ENCODE results near the gene IRF2BP1.

DNA sequence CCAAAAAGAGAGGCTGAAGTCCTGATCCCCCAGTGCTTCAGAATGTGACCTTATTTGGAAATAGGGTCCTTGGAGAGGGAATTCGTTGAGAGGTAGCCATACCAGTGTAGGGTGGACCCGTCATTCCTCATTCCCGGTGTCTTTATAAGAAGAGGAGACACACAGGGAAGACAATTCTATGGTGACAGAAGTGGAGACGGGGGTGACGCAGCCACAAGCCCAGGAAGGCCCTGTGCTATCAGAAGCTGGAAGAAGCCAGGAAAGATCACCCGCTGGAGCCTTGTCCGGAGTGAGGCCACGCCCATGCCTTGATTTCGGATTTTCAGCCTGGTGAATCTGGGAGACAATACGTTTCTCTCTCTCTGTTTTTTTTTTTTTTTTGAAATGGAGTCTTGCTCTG is 19.1 kb upstream of the IRF2BP1 start:
- TF ChIP-seq ZNF24 (tag by site-specific recombination; IDR thresholded peaks at IDR 0.05): no peak
- no peak for TF ChIP-seq ZSCAN18 (tag by site-specific recombination; IDR thresholded peaks at IDR 0.05)
- no peak for TF ChIP-seq ZNF558 (tag by site-specific recombination; IDR thresholded peaks at IDR 0.05)
- no peak for TF ChIP-seq ZSCAN4 (tag by site-specific recombination; IDR thresholded peaks at IDR 0.05)
- TF ChIP-seq ZNF488 (tag by site-specific recombination; IDR thresholded peaks at IDR 0.05): no peak
- TF ChIP-seq, protein P1, sequence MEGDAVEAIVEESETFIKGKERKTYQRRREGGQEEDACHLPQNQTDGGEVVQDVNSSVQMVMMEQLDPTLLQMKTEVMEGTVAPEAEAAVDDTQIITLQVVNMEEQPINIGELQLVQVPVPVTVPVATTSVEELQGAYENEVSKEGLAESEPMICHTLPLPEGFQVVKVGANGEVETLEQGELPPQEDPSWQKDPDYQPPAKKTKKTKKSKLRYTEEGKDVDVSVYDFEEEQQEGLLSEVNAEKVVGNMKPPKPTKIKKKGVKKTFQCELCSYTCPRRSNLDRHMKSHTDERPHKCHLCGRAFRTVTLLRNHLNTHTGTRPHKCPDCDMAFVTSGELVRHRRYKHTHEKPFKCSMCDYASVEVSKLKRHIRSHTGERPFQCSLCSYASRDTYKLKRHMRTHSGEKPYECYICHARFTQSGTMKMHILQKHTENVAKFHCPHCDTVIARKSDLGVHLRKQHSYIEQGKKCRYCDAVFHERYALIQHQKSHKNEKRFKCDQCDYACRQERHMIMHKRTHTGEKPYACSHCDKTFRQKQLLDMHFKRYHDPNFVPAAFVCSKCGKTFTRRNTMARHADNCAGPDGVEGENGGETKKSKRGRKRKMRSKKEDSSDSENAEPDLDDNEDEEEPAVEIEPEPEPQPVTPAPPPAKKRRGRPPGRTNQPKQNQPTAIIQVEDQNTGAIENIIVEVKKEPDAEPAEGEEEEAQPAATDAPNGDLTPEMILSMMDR (tag by site-specific recombination; IDR thresholded peaks at IDR 0.05): no peak
- no peak for TF ChIP-seq ZNF843 (tag by site-specific recombination; IDR thresholded peaks at IDR 0.05)
- no peak for TF ChIP-seq ZNF561 (tag by site-specific recombination; IDR thresholded peaks at IDR 0.05; ENCODE audit: borderline replicate concordance)
- no peak for TF ChIP-seq ZNF175 (tag by site-specific recombination; IDR thresholded peaks at IDR 0.05)
- TF ChIP-seq ZNF501 (tag by site-specific recombination; IDR thresholded peaks at IDR 0.05): no peak
- no peak for TF ChIP-seq GLI4 (tag by site-specific recombination; IDR thresholded peaks at IDR 0.05)
- TF ChIP-seq, protein P2, sequence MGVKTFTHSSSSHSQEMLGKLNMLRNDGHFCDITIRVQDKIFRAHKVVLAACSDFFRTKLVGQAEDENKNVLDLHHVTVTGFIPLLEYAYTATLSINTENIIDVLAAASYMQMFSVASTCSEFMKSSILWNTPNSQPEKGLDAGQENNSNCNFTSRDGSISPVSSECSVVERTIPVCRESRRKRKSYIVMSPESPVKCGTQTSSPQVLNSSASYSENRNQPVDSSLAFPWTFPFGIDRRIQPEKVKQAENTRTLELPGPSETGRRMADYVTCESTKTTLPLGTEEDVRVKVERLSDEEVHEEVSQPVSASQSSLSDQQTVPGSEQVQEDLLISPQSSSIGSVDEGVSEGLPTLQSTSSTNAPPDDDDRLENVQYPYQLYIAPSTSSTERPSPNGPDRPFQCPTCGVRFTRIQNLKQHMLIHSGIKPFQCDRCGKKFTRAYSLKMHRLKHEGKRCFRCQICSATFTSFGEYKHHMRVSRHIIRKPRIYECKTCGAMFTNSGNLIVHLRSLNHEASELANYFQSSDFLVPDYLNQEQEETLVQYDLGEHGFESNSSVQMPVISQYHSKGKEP (tag by site-specific recombination; IDR thresholded peaks at IDR 0.05): no peak
- no peak for TF ChIP-seq ZNF580 (tag by site-specific recombination; IDR thresholded peaks at IDR 0.05)

Data from HEK293 (cell line).